Transverse colon (tissue), 4 donors: ENCODE data around the gene ZDHHC16.

Experiments
- EP300 ChIP-seq: sonication (generic); formaldehyde crosslinking; IDR thresholded peaks from one replicate; pipeline ENCODE4 v1.6.1; 2017; ENCODE audit warnings: antibody characterized with exemption, low read depth
- POLR2AphosphoS5 ChIP-seq, 3 donors: sonication (generic); formaldehyde crosslinking; IDR thresholded peaks; one replicate each; pipeline ENCODE4 v1.6.1; 2016; ENCODE audit warnings: antibody characterized with exemption in 3 of 3
- TF ChIP-seq, protein P1 (sequence below), 5 experiments: fragments of 200-600 bp in 3 of 5; fragments of 450-650 bp in 2 of 5; sonication (generic) in 3 of 5; IDR thresholded peaks; 1 replicate in 2 of 5; 2 replicates in 3 of 5; pipeline ENCODE4 v1.5.1; 2016 to 2017; ENCODE audit warnings: antibody characterized with exemption in 5 of 5, inconsistent platforms in 3 of 5, mild to moderate bottlenecking in 2 of 5, moderate library complexity in 1 of 5

DNA sequence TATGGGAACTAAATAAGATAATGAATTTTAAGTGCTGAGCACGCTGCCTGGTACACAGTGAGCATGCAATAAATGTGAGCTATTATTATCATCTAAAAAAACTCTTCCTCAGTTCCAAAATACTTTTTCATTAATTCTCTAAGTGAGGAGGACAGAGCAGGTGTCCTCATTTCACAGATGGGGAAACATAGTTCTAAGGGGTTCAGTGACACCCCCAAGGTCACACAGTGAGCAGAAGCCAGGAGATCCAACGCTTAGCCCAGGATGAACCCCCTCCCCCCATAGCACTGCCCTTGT, 38.1 kb upstream of the ZDHHC16 start:
- TF ChIP-seq, protein P1, sequence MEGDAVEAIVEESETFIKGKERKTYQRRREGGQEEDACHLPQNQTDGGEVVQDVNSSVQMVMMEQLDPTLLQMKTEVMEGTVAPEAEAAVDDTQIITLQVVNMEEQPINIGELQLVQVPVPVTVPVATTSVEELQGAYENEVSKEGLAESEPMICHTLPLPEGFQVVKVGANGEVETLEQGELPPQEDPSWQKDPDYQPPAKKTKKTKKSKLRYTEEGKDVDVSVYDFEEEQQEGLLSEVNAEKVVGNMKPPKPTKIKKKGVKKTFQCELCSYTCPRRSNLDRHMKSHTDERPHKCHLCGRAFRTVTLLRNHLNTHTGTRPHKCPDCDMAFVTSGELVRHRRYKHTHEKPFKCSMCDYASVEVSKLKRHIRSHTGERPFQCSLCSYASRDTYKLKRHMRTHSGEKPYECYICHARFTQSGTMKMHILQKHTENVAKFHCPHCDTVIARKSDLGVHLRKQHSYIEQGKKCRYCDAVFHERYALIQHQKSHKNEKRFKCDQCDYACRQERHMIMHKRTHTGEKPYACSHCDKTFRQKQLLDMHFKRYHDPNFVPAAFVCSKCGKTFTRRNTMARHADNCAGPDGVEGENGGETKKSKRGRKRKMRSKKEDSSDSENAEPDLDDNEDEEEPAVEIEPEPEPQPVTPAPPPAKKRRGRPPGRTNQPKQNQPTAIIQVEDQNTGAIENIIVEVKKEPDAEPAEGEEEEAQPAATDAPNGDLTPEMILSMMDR (IDR thresholded peaks at IDR 0.05): no peak
- no peak for TF ChIP-seq EP300
- no peak for TF ChIP-seq POLR2AphosphoS5 (IDR thresholded peaks at IDR 0.05)
